KBM-7 (cell line): Measurements from ENCODE around the gene CMIP.
A peak's percentile ranks its signal among the peaks of the same experiment; 100 is the strongest.

ENCODE experiments used
- DNase-seq: peaks from one replicate; pipeline ENCODE4 v3.0.0-alpha.2; 2015
- in situ Hi-C: fragments of 300-500 bp; cut with MboI; formaldehyde crosslinking; loops from 2 replicates; pipeline ENCODE4 v1.14.3; 2020; ENCODE audit warnings: low sequenced_read_pairs, low pct_unique_long_range_greater_than_20kb, mixed read lengths

The CMIP gene

DNA sequence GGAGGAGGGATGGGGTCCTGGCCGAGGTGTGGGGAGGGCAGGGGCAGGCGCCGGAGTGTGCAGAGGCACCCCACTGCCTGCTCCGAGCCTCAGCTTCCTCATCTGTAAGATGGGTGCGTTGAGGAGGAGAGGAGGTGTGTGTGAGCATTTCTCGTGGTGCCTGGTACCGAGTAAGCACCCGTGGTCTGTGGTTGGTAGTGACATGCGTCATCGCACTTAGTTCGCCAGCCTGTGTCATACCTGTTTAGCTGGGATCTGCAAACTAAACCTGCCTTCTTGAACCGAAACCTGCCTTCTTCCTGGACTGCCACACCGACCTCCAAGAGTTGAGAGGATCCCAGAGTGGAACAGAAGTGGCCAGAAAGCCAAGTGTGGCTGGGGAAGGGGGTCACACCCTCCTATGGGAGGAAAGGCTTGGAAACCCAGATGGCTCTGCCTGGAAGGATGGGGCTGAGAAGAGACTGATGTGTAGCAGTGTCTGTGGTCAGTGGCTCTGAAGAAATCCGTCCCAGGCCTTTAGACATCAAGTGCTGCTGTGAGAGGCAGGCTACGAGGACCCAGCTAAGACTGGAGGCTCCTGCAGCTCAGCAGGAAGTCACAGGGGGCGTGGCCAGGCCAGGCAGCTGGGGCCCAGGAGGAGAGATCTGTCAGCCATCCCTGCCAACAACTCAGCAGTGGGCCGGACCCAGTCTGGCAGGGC is 171.9 kb downstream of the CMIP start:
- no peak for DNase-seq
- in situ Hi-C loops: no loop called here

DNA sequence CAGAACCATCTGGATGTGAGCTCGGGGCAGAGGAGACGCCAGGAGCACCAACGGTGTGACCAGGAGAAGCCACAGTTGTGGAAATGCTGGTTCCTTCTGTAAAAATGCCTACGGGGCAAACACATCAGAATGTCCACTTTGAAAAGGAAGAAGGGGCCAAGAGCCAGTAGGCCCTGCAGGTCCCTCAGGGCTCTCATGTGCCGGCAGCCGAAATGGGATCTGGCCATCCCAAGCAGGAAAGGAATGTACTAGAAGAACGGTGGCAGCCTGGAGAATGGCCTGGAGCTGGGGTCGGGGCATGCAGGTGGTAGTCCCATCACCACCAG is 172.4 kb downstream of the CMIP start:
- in situ Hi-C loops: no loop called here
- no peak for DNase-seq

DNA sequence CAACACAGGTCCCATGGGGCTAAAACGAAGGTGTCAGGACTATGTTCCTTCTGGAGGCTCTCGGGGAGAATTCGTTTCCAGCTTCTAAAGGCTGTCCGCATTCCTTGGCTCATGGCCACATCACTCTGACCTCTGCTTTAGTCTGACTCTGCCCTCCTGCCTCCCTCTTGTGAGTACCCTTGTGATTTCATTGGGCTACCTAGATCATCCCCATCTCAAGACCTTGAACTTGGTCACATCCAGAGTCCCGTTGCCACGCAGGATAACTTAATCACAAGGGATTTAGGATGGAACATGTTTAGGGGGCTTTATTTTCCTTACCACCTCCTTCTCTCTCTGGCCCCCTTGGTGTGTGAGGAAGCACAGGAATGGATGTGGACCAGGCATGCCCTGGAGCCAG is 173.6 kb downstream of the CMIP start:
- in situ Hi-C loops: no loop called here
- no peak for DNase-seq

DNA sequence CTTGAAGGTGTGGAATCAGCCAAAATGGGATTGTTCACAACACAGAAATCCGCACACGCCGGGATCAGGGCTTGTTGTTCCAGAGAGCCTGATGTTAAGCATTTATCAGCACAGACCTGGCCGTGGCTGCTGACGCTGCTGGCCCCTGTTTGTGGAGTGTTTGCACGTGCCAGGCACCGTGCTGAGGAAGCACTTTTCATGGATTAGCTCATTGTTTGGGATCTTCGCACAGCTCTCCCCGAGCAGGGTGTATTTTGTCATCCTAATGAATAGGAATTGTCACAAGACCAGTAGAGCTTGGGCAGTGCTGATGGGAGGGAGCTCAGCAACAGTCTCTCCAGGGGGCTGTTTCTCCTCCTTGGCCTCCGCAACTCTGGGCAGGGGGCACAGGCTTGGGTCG is 174.1 kb downstream of the CMIP start:
- in situ Hi-C loops: no loop called here
- no peak for DNase-seq

DNA sequence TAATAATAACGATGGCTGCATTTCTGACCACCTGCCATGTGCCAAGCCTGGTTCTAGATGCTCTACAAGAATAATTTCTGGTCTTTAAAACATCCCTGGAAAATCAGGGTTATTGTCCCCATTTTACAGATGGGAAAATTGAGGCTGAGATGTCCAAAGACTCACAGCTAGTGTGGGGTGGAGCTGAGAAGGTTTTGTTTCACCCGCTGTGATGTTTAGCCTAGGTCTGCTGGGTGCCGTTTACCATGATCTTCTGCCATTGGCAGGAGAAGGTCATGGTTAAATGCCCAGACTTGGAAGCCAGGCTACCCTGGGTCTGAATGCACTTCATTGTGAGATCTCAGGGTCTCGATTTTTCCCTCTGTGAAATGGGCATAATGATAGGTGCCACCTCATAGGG is 175.4 kb downstream of the CMIP start:
- no peak for DNase-seq
- in situ Hi-C loops: no loop called here

DNA sequence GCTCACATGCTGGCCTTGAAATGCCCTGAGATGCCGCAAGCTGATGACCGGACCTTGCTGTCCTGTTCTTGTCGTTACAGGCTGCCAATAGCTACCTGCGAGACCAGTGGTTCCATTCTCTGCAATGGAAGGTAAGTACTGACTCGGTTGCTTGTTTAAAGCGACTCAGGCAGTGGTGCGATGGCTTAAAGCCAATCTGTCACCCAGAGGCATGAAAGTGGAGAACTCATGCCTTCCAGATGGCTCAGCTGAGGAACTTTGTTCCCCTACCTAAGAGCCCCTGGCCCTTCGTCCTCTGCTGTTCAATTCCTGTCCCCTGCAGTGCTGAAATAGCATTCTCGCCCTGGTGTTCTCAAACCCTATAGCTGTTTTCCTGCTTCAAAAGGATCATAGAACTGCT is 176.2 kb downstream of the CMIP start:
- in situ Hi-C loops: no loop called here
- no peak for DNase-seq

DNA sequence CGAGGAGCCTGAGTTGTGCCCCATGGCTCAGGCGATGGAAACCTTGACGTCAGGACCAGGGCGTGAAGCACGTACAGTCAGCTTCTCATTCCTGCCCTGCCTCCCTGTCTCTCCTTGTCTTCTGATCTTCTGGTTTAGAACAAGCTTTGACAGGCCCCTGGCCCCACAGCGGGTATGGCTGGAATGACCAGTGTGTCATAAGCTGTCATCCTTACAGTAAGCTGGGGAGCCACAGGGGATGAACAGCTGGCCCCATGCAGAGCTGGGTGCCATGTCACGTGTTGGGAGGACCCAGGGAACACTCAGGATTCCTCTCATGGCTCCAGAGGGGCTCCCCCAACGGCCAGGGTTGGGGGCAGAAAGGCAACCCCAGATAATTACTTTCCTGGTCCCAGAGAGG is 176.9 kb downstream of the CMIP start:
- in situ Hi-C loops: no loop called here
- no peak for DNase-seq

DNA sequence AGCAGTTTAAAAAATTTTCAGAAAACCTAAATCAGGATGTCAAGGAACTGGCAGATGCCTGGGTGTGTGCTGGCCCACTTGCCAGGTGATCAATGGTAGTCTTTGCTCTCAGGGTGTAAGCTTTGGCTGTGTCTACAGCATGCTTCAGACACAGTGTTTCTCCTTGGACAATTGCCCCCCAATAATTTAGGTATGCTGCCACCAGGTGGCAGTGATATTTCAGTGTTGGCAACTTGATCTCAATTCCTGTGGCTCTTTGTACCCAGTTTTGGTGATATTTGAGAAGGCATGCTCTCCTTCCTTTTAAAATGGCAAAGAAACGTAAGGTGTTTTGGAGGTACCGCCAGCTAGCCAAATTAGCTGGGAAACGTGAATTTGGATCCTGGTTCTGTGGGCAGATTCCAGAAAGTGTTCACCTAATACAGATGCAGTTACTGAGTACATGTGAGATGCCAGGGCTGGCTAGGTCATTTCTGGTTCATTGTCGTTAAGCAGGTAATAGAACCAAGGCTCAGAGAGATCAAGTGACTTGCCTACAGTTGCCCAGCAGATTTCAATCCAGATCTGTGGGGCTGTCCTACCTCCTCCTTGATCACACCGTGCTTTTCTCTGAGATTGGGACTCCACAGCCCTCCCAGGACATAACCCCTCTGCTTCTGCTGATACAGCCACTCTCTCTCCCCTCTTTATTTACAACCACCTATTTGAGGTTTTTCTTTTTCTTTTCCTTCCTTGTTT is 178.9 kb downstream of the CMIP start:
- in situ Hi-C loops: no loop called here
- peak; percentile 63 for DNase-seq

DNA sequence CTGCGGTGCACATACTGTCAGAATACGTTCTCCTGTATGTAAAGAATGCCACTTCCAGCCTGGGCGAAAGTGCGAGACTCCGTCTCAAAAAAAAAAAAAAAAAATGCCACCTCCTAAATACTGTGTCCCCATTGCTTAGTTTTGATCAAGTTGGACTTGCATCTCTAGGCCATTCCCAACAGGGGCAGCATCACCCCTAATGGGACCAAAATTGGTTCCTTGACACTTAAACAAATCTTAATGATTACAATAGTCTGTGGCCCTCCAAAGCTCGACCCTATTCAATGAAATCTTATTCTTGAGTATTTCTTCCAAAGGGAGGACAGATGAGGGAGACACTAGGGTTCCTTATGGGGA is 179.8 kb downstream of the CMIP start:
- no peak for DNase-seq
- in situ Hi-C loops: no loop called here

DNA sequence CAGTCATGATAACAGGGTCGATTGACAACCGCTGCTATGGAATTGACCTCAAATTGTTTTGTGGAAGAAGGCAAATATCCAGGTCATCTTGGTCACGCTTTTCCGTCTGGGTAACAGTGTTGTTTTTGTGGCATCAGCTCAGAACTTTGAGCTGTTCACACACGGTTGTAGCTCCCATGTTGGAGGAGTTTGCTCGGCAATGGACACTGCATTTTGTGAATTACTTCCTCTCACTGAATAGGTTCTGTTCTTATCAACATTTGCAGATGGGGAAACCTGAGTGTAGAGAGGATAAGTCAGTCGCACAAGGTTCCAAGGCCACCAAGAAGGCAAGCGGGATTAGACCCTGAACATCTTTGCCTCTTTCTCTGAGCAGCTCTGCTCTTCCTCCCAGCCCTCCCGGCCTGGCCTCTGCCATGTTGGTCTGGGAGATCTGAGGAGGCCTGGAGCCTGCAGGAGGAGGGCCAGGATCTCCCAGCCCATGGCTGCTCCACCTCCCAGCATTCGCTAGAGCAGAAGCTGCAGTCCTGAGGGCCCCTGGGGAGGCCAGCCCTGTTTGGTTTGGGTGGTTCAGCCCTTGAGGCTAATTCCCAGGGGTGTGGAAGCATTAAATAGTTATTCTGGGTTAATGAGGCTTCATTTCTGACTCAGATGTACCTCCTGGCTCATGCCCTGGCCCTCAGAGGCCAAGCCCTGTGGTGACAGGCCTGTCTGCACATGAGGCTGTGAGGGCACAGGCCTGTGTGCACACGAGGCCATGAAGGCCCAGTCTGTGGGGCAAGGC is 180.3 kb downstream of the CMIP start:
- in situ Hi-C loops: no loop called here
- DNase-seq: peak; percentile 38

DNA sequence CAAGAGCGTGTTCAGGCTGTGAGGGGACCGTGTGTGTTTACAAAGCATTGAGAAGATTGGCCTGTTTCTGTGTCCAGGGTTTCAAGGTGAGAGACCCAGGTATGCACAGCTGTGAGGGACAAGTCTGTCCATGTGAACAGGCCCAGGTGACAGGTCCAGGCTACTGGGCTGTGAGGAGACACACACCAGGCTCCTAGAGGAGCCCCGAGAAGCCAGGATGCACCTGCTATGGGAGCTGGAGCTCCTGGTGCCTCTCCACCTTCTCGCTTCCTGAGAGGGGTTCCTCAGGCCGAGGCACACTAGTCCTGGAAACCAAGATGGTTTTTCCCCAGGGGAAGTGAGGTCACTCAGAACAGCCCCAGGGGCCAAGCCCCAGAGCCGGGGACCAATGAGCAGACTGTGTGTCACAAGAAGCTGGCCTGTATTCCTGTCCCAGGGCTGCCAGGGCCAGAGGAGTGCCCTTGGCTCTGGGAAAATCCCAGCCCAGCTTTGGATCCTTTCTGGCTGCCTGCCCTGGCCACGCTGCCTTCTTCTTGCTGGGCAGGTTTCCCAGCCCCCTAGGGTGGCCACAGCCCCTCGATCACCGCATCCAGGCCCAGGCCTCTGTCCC is 181.0 kb downstream of the CMIP start:
- DNase-seq: no peak
- in situ Hi-C loops: no loop called here

DNA sequence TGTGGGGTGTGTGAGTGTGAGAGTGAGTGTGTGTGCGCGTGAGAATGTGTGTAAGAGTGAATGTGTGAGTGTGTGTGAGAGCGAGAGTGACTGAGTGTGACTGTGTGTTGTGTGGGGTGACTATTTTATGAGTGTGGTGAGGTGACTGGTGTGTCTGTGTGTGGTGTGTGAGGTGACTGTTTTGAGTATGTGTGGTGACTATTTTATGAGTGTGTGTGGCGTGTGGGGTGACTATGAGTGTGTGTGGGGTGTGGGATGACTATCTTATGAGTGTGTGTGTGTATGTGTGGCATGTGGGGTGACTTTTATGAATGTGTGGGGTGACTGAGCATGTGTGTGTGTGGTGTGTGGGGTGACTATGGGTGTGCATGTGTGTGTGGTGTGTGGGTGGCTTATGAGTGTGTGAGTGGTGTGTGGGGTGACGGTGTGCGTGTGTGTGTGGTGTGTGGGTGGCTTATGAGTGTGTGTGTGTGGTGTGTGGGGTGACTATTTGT is 181.6 kb downstream of the CMIP start:
- in situ Hi-C loops: no loop called here

DNA sequence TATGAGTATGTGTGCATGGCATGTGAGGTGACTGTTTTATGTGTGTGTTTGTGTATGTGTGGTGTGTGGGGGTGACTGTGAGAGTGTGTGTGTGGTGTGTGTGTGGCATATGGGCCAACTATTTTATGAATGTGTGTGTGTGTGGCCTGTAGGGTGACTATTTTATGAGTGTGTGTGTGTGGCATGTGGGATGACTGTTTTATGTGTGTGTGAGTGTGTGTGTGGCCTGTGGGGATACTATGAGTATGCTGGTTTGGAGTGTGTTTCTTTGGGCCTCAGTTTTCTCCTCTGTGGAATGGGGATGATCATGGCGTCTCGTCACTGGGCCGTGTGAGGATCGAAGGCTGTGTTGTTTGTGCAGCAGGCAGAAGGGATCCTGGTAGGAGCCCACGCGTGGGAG is 182.4 kb downstream of the CMIP start:
- no peak for DNase-seq
- in situ Hi-C loops: no loop called here

More for the DNA sequence above, 181.6 kb downstream of the CMIP start:
- no peak for DNase-seq

DNA sequence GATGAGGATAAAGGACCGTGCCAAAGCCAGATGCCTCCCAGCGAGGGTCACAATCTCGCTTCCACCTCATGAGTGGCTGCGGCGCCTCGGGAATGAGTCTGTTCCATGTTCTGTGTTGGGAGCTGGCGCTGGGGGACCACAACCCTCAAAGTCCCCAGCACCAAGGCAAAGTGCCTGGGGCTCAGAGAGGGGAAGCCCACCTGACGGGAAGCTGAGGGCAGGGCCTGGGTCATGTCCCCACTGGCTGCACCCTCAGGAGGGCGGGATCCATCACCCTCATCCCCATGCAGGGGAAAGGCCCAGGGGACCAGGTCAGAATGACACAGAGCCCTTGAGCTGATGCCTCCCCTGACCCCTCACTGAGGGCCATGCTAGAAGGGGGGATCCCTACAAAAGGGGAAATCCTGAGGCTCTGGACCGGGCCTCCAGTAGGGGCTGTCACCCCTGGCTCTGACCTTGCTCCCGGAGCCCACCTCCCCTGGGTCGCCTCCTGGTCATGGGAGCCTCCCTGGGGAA is 183.2 kb downstream of the CMIP start:
- in situ Hi-C loops: no loop called here
- no peak for DNase-seq

DNA sequence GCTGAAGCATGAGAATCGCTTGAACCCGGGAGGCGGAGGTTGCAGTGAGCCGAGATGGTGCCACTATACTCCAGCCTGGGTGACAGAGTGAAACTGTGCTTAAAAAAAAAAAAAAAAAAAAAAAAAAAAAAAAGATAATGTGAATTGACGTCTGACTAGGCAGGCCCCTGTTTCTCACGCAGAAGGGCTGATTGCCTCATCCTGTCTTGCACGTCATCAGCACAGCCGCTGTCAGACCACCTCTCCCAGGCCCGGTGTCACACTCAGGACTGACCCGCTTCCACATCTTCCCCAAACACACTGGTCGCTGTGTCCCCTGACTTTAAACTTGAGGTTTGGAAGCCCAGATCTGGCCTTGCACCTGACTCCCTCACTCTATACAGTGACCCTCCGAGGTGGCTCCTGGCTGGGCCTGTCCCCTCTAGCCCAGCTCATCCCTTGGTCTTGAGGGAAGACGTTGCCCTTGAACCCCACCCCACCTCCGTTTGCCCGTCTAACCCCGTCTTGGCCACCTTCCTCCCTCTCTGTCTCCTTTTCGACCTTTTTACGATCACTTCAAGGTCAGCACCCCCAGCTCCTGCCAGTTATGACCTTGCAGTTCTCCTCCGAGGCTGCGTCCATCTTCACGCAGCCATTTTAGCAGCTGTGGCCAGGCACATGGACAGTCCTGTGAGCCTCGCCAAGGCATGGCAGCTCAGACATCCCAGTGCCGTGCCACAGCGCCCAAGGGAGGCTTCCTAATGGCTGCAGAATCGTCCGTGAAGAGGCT is 184.6 kb downstream of the CMIP start:
- in situ Hi-C loops: no loop called here
- no peak for DNase-seq

DNA sequence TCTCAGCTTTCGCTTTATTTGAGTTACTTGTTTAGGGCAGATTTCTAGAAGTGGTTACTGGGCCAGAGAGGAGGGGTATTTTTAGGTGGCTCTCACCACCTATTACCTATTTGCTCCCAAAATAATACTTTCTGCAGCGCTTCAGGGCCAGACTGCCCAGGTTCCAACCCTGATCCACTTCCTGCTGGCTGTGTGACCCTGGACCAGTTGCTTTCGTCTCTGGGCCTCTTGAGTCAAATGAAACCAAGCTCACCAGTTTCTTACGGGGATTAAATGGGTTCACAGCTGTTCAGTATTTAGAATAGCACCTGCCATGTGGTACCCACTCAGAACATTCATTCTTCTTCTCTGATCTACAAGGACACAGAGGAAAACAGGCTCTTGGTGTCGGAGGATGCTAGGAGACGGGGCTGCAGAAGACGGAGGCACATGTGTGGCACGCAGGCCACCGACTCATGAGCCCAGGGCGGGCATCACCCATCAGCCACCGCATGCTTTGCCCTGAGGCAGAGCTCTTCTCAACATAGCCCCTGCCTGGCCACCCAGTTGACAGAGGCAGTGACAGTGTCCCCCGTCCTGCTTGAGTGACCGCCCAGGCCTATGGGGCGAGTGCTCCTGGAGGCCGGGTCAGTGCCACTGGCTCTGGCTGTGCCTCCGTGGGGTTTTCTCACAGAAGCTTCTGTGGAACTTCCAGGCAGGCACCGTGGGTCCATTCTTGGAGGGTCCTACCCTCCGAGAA is 185.5 kb downstream of the CMIP start:
- DNase-seq: no peak
- in situ Hi-C loops: no loop called here

DNA sequence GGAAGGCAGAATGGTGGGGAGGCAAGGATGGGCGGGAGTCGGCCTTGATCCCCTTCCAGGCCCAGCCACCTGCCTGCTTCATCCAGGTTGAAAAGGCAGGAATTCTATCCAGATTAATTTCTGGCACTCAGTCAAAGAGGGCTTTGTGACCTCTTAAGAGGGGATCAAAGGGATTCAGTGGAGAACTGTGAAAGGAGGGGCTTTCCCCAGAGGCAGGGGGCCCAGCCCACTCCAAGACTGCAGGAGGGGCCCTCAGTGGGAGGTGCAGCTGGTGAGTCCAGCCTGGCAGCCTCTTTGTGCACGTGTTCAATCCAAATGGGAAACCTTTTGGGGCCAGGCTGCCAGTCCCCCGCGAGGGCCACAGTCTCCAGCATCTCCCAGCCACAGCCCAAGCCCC is 186.0 kb downstream of the CMIP start:
- in situ Hi-C loops: no loop called here
- DNase-seq: no peak

DNA sequence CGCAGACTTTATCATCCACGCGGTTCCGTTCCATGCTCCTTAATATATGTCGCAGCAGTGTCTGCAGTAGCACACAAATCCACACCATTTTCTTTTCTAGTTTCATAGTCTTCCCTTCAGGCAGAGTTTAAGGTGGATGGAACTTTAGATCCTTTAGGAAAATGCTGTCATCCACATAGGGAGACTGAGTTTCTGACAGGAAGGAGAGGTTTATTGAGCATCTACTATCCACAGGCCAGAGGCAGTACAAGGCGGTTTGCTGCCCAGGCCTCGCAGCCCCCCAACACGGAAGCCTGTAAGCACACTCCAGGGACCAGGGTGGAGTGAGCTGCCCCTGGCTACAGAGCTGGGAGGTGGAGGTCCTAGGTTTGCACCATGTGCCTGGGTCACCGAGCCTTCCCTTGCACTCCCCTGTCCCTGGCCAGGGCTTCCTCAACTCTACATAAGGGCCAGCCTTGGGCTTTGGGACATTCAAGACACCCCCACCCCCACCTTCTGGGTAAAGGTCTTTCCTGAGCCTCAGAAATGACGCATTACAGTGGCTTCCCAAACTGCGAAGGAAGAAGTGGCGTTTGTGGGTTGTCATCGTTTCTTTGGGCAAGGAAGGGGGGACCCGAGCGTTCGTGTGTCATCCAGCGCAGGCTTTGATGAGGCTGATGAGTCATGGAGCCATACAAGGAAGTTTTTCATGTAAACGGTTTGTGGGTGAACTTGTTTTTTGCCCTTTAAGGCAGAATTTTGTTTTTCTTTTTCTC is 188.0 kb downstream of the CMIP start:
- DNase-seq: peak; percentile 76
- in situ Hi-C loops: no loop called here
